SU-DHL-6 (cell line): ENCODE measurements around the gene LZIC.

Experiments
- H2AFZ ChIP-seq: fragments of 200-600 bp; sonication (generic); 2 replicates; pipeline ENCODE4 v1.6.1; 2014; ENCODE audit warnings: low read depth, mild to moderate bottlenecking, moderate library complexity, mixed read lengths, antibody characterized with exemption, low read length; ENCODE audit not compliant: severe bottlenecking
- H3F3A ChIP-seq: fragments of 200-600 bp; shearing (Covaris generic); 2 replicates; pipeline ENCODE4 v1.6.0; 2016; ENCODE audit warnings: antibody characterized with exemption, mild to moderate bottlenecking; ENCODE audit not compliant: insufficient read depth
- H3K27ac ChIP-seq: fragments of 200-600 bp; sonication (generic); 2 replicates; pipeline ENCODE4 v1.5.1; 2016; ENCODE audit warnings: low read depth, mild to moderate bottlenecking, low read length, moderate library complexity, mixed read lengths
- H3K27me3 ChIP-seq: fragments of 200-600 bp; sonication (generic), shearing (Covaris generic); 2 replicates; pipeline ENCODE4 v1.6.0; 2014; ENCODE audit warnings: mild to moderate bottlenecking, low read length
- H3K36me3 ChIP-seq: fragments of 200-600 bp; sonication (generic); 2 replicates; pipeline ENCODE4 v1.6.1; 2014; ENCODE audit warnings: mild to moderate bottlenecking, low read length, mixed read lengths
- H3K4me2 ChIP-seq: fragments of 300-600, 200-600 bp; shearing (Covaris generic), sonication (generic); 2 replicates; pipeline ENCODE4 v1.6.0; 2014; ENCODE audit warnings: low read length, low read depth, mild to moderate bottlenecking; ENCODE audit not compliant: poor library complexity, severe bottlenecking
- H3K4me3 ChIP-seq: fragments of 200-600 bp; sonication (generic); 2 replicates; pipeline ENCODE4 v1.5.1; 2014; ENCODE audit warnings: antibody characterized with exemption, low read length, mild to moderate bottlenecking, mixed read lengths; ENCODE audit not compliant: insufficient read depth, poor library complexity, severe bottlenecking
- H3K79me2 ChIP-seq: fragments of 200-600 bp; sonication (generic); 2 replicates; pipeline ENCODE4 v1.6.1; 2014; ENCODE audit warnings: mild to moderate bottlenecking, low read length, moderate library complexity; ENCODE audit not compliant: insufficient read depth
- H3K9ac ChIP-seq: fragments of 200-600 bp; sonication (generic); 2 replicates; pipeline ENCODE4 v1.7.0; 2014; ENCODE audit warnings: mild to moderate bottlenecking, low read length
- H3K9me2 ChIP-seq: fragments of 200-600 bp; sonication (generic); replicated peaks from 2 replicates; pipeline ENCODE4 v1.6.1; 2014; ENCODE audit warnings: low read length; ENCODE audit not compliant: insufficient read depth
- H3K9me3 ChIP-seq: fragments of 200-600 bp; sonication (generic); 2 replicates; pipeline ENCODE4 v1.6.1; 2014; ENCODE audit warnings: low read length, mixed read lengths; ENCODE audit not compliant: insufficient read depth
- H4K20me1 ChIP-seq: fragments of 200-600 bp; sonication (generic); 2 replicates; pipeline ENCODE4 v1.6.1; 2014; ENCODE audit warnings: low read depth, mild to moderate bottlenecking, antibody characterized with exemption, low read length, moderate library complexity, mixed read lengths
- CTCF ChIP-seq: fragments of 200-600 bp; sonication (generic); IDR thresholded peaks from one replicate; pipeline ENCODE4 v1.5.1; 2017; ENCODE audit warnings: antibody characterized with exemption, mild to moderate bottlenecking, low read length, moderate library complexity; ENCODE audit not compliant: insufficient read depth, poor library complexity, severe bottlenecking
- EZH2phosphoT487 ChIP-seq: fragments of 200-600 bp; sonication (generic), shearing (Covaris generic); conservative IDR thresholded peaks from 2 replicates; pipeline ENCODE4 v1.6.1; 2018; ENCODE audit warnings: mild to moderate bottlenecking, antibody characterized with exemption, low read length, moderate library complexity, mixed read lengths

LZIC gene

GRCh38 chr1:9989773-9990172 lies 46.6 kb upstream of the LZIC start:
- no peaks in the 10 kb centered on the region for H3F3A ChIP-seq
- no peaks in the 10 kb centered on the region for H3K9me3 ChIP-seq
- TF ChIP-seq EZH2phosphoT487, result no peak
- TF ChIP-seq CTCF, result no peak
- H4K20me1 ChIP-seq, result no peaks in the 10 kb centered on the region
- H3K27me3 ChIP-seq, result no peaks in the 10 kb centered on the region
- H3K9me2 ChIP-seq, result no peaks in the 10 kb centered on the region
- H3K79me2 ChIP-seq, result no peaks in the 10 kb centered on the region
- no peak overlapping the region for H3K4me2 ChIP-seq
- H3K27ac ChIP-seq, result no peak overlapping the region
- no peak overlapping the region for H2AFZ ChIP-seq
- no peak overlapping the region for H3K9ac ChIP-seq
- no peak overlapping the region for H3K4me3 ChIP-seq
- H3K36me3 ChIP-seq, result no peaks in the 10 kb centered on the region

GRCh38 chr1:9985001-9985400 lies 41.8 kb upstream of the LZIC start:
- Histone ChIP-seq H3F3A (no peaks in the 10 kb centered on the region), H3K9ac (no peak overlapping the region), H3K9me3 (no peaks in the 10 kb centered on the region), H3K4me2 (no peak overlapping the region), H3K27ac (no peak overlapping the region), H4K20me1 (no peaks in the 10 kb centered on the region), H2AFZ (no peak overlapping the region), H3K27me3 (no peaks in the 10 kb centered on the region), H3K4me3 (no peak overlapping the region), H3K79me2 (no peaks in the 10 kb centered on the region), H3K9me2 (no peaks in the 10 kb centered on the region), H3K36me3 (no peaks in the 10 kb centered on the region)
- TF ChIP-seq EZH2phosphoT487, result no peak
- TF ChIP-seq CTCF, result no peak

- Histone ChIP-seq H3K79me2 (no peaks in the 10 kb centered on the region), H3K4me3 (no peak overlapping the region), H3K4me2 (no peak overlapping the region), H3K36me3 (no peaks in the 10 kb centered on the region), H3K27me3 (no peaks in the 10 kb centered on the region), H3K9me3 (no peaks in the 10 kb centered on the region), H3K9me2 (no peaks in the 10 kb centered on the region), H3K9ac (no peak overlapping the region), H3F3A (no peaks in the 10 kb centered on the region), H3K27ac (no peak overlapping the region), H4K20me1 (no peaks in the 10 kb centered on the region), H2AFZ (no peak overlapping the region)
- TF ChIP-seq EZH2phosphoT487 (no peak), CTCF (no peak)
Measured at GRCh38 chr1:9984253-9984652, 41.1 kb upstream of the LZIC start.
